T47D (cell line): ENCODE data around the gene HCN2.

Experiments used
- DNase-seq, 2 experiments: peaks; one replicate each; pipeline versions ENCODE4 v3.0.0 to v3.0.0-alpha.2; 2011 to 2012; ENCODE audit warnings: low read depth in 1 of 2, low spot score in 1 of 2
- JUND ChIP-seq: IDR thresholded peaks from 2 replicates; pipeline ENCODE4 v1.6.1; 2012; ENCODE audit warnings: low read depth
- in situ Hi-C: cut with HindIII; loops from 2 replicates; pipeline ENCODE4 v1.10.0; 2016; ENCODE audit warnings: low sequenced_read_pairs, low pct_unique_long_range_greater_than_20kb

HCN2 gene

GRCh38 chr19:648904-649801 lies 59.5 kb downstream of the HCN2 start:
- DNase-seq: no peak
- no peak for TF ChIP-seq JUND
- in situ Hi-C loops: no loop called here

GRCh38 chr19:650121-650520 lies 60.4 kb downstream of the HCN2 start:
- in situ Hi-C loops: no loop called here
- no peak for TF ChIP-seq JUND
- no peak for DNase-seq

- DNase-seq: no peak
- no peak for TF ChIP-seq JUND
- in situ Hi-C loops: no loop called here
Observed at GRCh38 chr19:651114-651818, 61.6 kb downstream of the HCN2 start.

GRCh38 chr19:651991-652390 lies 62.3 kb downstream of the HCN2 start:
- no peak for DNase-seq
- TF ChIP-seq JUND: no peak
- in situ Hi-C loops: no loop called here

- DNase-seq: no peak
- no peak for TF ChIP-seq JUND
- in situ Hi-C loops: no loop called here
Observed at GRCh38 chr19:652467-653389, 63.0 kb downstream of the HCN2 start.

- in situ Hi-C loops: no loop called here
- DNase-seq: no peak
- no peak for TF ChIP-seq JUND
Observed at GRCh38 chr19:653425-653824, 63.7 kb downstream of the HCN2 start.

- in situ Hi-C loops: no loop called here
- TF ChIP-seq JUND: no peak
- DNase-seq: no peak
Observed at GRCh38 chr19:655691-656090, 66.0 kb downstream of the HCN2 start.

- no peak for DNase-seq
- in situ Hi-C loops: no loop called here
- no peak for TF ChIP-seq JUND
Observed at GRCh38 chr19:656751-657559, 67.3 kb downstream of the HCN2 start.

- no peak for DNase-seq
- no peak for TF ChIP-seq JUND
- in situ Hi-C loops: no loop called here
Observed at GRCh38 chr19:657611-658010, 67.9 kb downstream of the HCN2 start.

- in situ Hi-C loops: no loop called here
- DNase-seq: no peak
- no peak for TF ChIP-seq JUND
Observed at GRCh38 chr19:658059-658839, 68.6 kb downstream of the HCN2 start.
